AG09309 (cell line): ENCODE measurements around the gene RETREG2.

ENCODE experiments used
- DNase-seq: peaks from one replicate; pipeline ENCODE4 v3.0.0-alpha.2; 2010; ENCODE audit warnings: low read depth
- H3K4me3 ChIP-seq: 2 replicates; pipeline ENCODE4 v1.5.1; 2011; ENCODE audit warnings: mild to moderate bottlenecking, low read depth, low read length, moderate library complexity; ENCODE audit not compliant: control insufficient read depth
- TF ChIP-seq, protein P1 (sequence below): IDR thresholded peaks from 2 replicates; pipeline ENCODE4 v1.5.1; 2011; ENCODE audit warnings: mild to moderate bottlenecking, low read depth, low read length, inconsistent platforms; ENCODE audit not compliant: insufficient read depth, control insufficient read depth; ENCODE audit errors: missing control alignments

RETREG2 gene

DNA sequence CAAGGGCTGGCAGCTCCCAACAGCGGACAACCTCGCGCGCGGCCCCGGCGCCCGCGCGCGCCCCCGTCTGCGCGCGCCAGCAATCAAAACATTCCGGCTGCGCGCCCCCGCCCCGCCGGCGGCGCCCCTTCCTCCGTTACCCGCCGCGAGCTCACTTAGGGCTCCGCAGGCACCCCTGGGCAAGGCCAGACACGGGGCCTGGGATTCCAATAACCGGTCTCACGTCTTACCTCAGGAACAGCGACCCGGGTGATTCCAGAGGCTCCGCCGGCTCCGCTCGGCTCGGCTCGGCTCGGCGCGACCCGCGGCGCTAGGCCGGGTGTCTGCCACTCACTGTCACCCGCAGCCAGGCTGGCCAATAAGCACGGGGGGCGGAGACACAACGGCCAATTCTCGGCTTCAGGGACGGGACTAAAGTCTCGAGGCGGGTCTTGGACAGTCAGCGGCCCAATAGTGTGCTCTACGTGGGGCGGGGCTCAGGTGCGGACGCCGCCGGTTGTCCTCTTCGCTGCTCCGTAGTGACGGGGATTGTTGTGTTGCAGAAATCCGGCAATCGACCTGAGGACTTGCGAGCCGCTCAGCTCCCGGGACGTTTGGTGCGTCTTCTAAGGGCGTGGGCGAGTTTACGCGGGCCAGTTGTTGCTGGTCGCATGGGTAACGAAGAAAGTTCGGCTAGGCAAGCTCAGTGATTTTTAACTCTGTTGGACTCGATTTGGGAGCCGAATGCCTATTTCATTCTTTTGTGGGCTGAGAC lies 51.4 kb downstream of the RETREG2 start, which contains the start of the genes ANKZF1 and ATG9A:
Gene ANKZF1, plus strand, starts transcription at position 502 of the 754 bp plus-strand sequence. CDS start 452 bp downstream, outside the sequence.
Gene ATG9A, minus strand, starts transcription at position 332 of the 754 bp plus-strand sequence. CDS start 1,612 bp downstream, outside the sequence.
- peak; percentile 93 for DNase-seq
- H3K4me3 ChIP-seq, result peak within 1 kb of the TSS; percentile 86
- TF ChIP-seq, protein P1, sequence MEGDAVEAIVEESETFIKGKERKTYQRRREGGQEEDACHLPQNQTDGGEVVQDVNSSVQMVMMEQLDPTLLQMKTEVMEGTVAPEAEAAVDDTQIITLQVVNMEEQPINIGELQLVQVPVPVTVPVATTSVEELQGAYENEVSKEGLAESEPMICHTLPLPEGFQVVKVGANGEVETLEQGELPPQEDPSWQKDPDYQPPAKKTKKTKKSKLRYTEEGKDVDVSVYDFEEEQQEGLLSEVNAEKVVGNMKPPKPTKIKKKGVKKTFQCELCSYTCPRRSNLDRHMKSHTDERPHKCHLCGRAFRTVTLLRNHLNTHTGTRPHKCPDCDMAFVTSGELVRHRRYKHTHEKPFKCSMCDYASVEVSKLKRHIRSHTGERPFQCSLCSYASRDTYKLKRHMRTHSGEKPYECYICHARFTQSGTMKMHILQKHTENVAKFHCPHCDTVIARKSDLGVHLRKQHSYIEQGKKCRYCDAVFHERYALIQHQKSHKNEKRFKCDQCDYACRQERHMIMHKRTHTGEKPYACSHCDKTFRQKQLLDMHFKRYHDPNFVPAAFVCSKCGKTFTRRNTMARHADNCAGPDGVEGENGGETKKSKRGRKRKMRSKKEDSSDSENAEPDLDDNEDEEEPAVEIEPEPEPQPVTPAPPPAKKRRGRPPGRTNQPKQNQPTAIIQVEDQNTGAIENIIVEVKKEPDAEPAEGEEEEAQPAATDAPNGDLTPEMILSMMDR, result no peak

DNA sequence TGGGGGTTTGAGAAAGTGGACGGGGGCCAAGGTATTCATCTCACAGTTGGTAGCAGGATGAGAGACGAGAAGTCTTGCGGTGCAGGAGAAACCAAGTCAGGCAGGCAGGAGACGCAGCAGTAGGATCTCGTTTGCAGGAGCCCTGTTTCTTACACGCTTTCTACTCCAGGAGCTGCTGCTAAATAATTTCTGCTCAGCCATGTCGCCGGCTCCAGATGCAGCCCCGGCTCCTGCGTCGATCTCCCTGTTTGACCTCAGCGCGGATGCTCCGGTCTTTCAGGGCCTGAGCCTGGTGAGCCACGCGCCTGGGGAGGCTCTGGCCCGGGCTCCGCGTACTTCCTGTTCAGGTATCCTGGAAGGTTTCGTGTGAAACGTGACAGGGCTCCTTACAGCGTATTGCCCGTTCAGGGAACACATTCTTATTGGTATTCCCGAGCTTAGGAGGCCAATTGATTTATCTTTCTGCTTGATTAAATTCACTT lies 52.0 kb downstream of the RETREG2 start:
- TF ChIP-seq, protein P1, result no peak
- DNase-seq, result no peak

DNA sequence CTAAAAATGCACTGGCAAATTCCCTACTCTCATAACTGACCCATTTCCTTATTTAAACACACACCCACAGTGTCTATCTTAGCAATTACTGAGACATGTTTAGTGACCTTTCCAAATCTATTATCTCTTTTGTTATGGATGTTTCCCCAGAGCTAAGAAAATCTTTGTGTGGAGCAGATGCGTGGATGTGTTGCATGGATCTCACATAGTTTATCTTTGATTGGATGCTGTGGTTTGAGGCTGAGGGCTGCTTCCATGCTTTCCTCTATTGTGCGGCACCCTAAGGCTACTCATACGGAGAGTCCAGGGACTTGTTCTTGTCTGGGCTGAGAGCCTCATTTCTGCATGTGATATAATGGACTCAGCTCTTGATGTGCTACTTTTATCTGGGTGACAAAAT lies 56.3 kb downstream of the RETREG2 start:
- DNase-seq, result no peak
- TF ChIP-seq, protein P1, result no peak
- H3K4me3 ChIP-seq, result no peak overlapping the region

More for the DNA sequence above, 52.0 kb downstream of the RETREG2 start:
- H3K4me3 ChIP-seq, result peak overlapping the region; percentile 86
